Measurements from ENCODE around the gene TUBD1. TPM values are rescaled to one million over a fixed set of nuclear protein-coding genes. Genes with fewer than 3 reads are reported as not detected.

Gene TUBD1
- total and polyA plus RNA-seq, 2 of the 13 experiments (the other 11 are each of a cell fraction or from before 2014, with no cell fraction given), result 18.2 to 25.9 TPM

DNA sequence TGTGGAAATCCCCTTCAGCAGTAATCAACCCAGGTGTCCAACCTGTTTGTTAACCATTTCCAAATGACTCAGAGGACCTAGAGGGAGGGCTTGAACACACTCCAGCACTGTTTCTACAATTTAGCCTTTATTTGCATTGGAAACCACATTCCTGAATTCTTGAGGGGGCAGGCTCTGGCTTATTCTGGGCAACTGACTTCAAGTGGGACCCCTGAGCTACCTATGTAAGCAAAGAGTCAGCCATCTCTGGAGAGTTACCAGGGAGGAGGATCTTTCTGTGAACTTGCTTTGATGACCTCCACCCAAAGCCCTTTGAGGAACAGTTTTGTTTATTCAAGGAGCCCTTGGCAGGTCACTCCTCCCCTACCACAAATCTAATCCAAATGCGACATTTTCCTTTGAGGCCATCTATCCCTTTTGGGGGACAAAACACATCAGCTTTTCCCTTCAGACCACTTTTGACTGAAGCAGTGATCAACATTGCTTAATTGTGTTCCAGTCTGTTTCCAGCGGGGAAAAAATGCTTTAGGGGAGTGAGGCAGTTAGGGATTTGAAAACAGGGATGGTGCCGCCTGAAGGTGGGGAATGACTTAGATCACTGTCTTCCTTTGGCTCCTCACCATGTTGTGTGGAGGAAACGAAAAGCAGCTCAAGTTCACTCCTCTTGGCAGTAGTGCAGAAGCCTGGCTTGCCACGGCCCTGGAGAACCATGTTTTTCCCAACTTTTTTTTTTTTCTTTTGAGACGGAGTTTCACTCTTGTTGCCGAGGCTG lies 46.2 kb downstream of the TUBD1 start (continued):
- TF ChIP-seq ARID5B (CRISPR knock-in tag; IDR thresholded peaks at IDR 0.05) (peak; percentile 95), KLF6 (CRISPR knock-in tag; IDR thresholded peaks at IDR 0.05) (no peak; the same call in 1 of the 2 replicates), HES4 (CRISPR knock-in tag; IDR thresholded peaks at IDR 0.05; ENCODE audit: borderline replicate concordance) (no peak), PAWR (CRISPR knock-in tag; IDR thresholded peaks at IDR 0.05; ENCODE audit: borderline replicate concordance) (no peak), ATF7 (IDR thresholded peaks at IDR 0.05) (no peak), ATF7 (CRISPR knock-in tag; IDR thresholded peaks at IDR 0.05) (0 out of 2 replicates have a peak, but pooled peaks have one; percentile 43), HNRNPH1 (optimal IDR thresholded peaks at IDR 0.05; ENCODE audit: low read depth, low read length) (no peak), ZNF10 (CRISPR knock-in tag; IDR thresholded peaks at IDR 0.05; ENCODE audit: borderline replicate concordance, low read depth) (no peak), SKI (IDR thresholded peaks at IDR 0.05; ENCODE audit: partially characterized antibody) (no peak), GPBP1L1 (CRISPR knock-in tag; IDR thresholded peaks at IDR 0.05) (no peak), ARID2 (CRISPR knock-in tag; IDR thresholded peaks at IDR 0.05; ENCODE audit: borderline replicate concordance) (peak; percentile 95), MYNN (CRISPR knock-in tag; IDR thresholded peaks at IDR 0.05; ENCODE audit: low read depth) (peak; percentile 44; the same call in 1 of the 2 replicates), SMAD3 (CRISPR knock-in tag; IDR thresholded peaks at IDR 0.05) (peak; percentile 47), ZFP41 (CRISPR knock-in tag; IDR thresholded peaks at IDR 0.05; ENCODE audit: borderline replicate concordance) (no peak)
- TF ChIP-seq, protein P1, sequence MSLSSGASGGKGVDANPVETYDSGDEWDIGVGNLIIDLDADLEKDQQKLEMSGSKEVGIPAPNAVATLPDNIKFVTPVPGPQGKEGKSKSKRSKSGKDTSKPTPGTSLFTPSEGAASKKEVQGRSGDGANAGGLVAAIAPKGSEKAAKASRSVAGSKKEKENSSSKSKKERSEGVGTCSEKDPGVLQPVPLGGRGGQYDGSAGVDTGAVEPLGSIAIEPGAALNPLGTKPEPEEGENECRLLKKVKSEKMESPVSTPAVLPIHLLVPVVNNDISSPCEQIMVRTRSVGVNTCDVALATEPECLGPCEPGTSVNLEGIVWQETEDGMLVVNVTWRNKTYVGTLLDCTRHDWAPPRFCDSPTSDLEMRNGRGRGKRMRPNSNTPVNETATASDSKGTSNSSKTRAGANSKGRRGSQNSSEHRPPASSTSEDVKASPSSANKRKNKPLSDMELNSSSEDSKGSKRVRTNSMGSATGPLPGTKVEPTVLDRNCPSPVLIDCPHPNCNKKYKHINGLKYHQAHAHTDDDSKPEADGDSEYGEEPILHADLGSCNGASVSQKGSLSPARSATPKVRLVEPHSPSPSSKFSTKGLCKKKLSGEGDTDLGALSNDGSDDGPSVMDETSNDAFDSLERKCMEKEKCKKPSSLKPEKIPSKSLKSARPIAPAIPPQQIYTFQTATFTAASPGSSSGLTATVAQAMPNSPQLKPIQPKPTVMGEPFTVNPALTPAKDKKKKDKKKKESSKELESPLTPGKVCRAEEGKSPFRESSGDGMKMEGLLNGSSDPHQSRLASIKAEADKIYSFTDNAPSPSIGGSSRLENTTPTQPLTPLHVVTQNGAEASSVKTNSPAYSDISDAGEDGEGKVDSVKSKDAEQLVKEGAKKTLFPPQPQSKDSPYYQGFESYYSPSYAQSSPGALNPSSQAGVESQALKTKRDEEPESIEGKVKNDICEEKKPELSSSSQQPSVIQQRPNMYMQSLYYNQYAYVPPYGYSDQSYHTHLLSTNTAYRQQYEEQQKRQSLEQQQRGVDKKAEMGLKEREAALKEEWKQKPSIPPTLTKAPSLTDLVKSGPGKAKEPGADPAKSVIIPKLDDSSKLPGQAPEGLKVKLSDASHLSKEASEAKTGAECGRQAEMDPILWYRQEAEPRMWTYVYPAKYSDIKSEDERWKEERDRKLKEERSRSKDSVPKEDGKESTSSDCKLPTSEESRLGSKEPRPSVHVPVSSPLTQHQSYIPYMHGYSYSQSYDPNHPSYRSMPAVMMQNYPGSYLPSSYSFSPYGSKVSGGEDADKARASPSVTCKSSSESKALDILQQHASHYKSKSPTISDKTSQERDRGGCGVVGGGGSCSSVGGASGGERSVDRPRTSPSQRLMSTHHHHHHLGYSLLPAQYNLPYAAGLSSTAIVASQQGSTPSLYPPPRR (CRISPR knock-in tag; IDR thresholded peaks at IDR 0.05; ENCODE audit: borderline replicate concordance), result peak; percentile 78
- TF ChIP-seq, protein P2, sequence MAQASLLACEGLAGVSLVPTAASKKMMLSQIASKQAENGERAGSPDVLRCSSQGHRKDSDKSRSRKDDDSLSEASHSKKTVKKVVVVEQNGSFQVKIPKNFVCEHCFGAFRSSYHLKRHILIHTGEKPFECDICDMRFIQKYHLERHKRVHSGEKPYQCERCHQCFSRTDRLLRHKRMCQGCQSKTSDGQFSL (CRISPR knock-in tag; IDR thresholded peaks at IDR 0.05), result peak; percentile 56
- TF ChIP-seq, protein P3, sequence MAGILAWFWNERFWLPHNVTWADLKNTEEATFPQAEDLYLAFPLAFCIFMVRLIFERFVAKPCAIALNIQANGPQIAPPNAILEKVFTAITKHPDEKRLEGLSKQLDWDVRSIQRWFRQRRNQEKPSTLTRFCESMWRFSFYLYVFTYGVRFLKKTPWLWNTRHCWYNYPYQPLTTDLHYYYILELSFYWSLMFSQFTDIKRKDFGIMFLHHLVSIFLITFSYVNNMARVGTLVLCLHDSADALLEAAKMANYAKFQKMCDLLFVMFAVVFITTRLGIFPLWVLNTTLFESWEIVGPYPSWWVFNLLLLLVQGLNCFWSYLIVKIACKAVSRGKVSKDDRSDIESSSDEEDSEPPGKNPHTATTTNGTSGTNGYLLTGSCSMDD (CRISPR knock-in tag; IDR thresholded peaks at IDR 0.05), result no peak
